Esophagus squamous epithelium (tissue), 4 donors: ENCODE results near the gene CIAO3.

Experiments used
- CTCF ChIP-seq, 6 experiments: fragments of 450-650 bp in 4 of 6; fragments of 200-600 bp in 2 of 6; sonication (generic) in 2 of 6; IDR thresholded peaks; one replicate each; pipeline ENCODE4 v1.5.1; 2016 to 2019; ENCODE audit warnings: antibody characterized with exemption in 6 of 6, mild to moderate bottlenecking in 4 of 6, moderate library complexity in 4 of 6
- POLR2A ChIP-seq, 4 donors: fragments of 450-650 bp; IDR thresholded peaks; one replicate each; pipeline ENCODE4 v1.6.1; 2017; ENCODE audit warnings: antibody characterized with exemption in 4 of 4, mild to moderate bottlenecking in 4 of 4, moderate library complexity in 3 of 4

GRCh38 chr16:709566-710499 lies 31.0 kb downstream of the CIAO3 start:
- TF ChIP-seq POLR2A (IDR thresholded peaks at IDR 0.05) (no peak), CTCF (IDR thresholded peaks at IDR 0.05) (no peak)
